Astrocyte (in vitro differentiated cells and primary cell): ENCODE data around the gene TAF7.

Source experiments
- EZH2 ChIP-seq: IDR thresholded peaks from 2 replicates; pipeline ENCODE4 v1.6.1; 2012; ENCODE audit warnings: mild to moderate bottlenecking, low read length, inconsistent platforms; ENCODE audit not compliant: insufficient read depth
- TF ChIP-seq, protein P1 (sequence below): IDR thresholded peaks from 2 replicates; pipeline ENCODE4 v1.5.1; 2011; ENCODE audit warnings: low read depth, mild to moderate bottlenecking, inconsistent platforms, low read length, moderate library complexity; ENCODE audit not compliant: insufficient read depth

DNA sequence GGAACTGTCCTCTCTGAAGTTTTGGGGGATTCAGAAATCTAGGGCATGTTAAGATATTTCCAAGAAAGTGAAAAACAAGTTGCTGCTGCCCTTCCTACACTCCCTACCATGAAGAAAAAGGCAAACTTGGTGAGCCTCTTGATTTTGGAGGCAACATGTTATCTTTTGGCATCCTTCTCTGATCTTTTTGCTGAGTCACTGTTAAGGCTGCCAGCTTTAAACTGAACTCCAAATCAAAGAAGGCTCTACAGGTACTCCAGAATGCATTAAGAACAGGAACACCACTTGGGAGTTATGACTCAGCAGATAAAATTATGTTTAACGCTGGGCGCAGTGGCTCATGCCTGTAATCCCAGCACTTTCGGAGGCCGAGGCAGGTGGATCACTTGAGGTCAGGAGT is 51.4 kb downstream of the TAF7 start:
- TF ChIP-seq, protein P1, sequence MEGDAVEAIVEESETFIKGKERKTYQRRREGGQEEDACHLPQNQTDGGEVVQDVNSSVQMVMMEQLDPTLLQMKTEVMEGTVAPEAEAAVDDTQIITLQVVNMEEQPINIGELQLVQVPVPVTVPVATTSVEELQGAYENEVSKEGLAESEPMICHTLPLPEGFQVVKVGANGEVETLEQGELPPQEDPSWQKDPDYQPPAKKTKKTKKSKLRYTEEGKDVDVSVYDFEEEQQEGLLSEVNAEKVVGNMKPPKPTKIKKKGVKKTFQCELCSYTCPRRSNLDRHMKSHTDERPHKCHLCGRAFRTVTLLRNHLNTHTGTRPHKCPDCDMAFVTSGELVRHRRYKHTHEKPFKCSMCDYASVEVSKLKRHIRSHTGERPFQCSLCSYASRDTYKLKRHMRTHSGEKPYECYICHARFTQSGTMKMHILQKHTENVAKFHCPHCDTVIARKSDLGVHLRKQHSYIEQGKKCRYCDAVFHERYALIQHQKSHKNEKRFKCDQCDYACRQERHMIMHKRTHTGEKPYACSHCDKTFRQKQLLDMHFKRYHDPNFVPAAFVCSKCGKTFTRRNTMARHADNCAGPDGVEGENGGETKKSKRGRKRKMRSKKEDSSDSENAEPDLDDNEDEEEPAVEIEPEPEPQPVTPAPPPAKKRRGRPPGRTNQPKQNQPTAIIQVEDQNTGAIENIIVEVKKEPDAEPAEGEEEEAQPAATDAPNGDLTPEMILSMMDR, result no peak
- no peak for TF ChIP-seq EZH2
